Lung (tissue), 12 donors: ENCODE results near the gene FKRP. TPM values are rescaled to one million over a fixed set of nuclear protein-coding genes. Genes with fewer than 3 reads are reported as not detected.
"Not testable (repeated sequence)": the region's sequence is repeated elsewhere in the genome, so short reads cannot be mapped to it uniquely, and the experiment has no call there.

Source experiments
- ATAC-seq: fragments of 200-7000 bp; cut with Tn5 transposase; one replicate; pipeline ENCODE4 v1.9.1; 2020; ENCODE audit warnings: moderate number of reproducible peaks; ENCODE audit not compliant: insufficient read depth, low FRiP score
- DNase-seq, 3 donors: peaks; one replicate each; pipeline ENCODE4 v3.0.0-alpha.2; 2013 to 2017
- H3K27ac ChIP-seq, 2 donors: one replicate each; pipeline ENCODE4 v1.5.1; 2013; ENCODE audit warnings: mild to moderate bottlenecking in 2 of 2, moderate library complexity in 2 of 2, control low read depth in 1 of 2, inconsistent platforms in 1 of 2, low read depth in 1 of 2, low read length in 1 of 2
- H3K27me3 ChIP-seq, 3 donors: one replicate each; pipeline ENCODE4 v1.5.1; 2013; ENCODE audit warnings: low read length in 2 of 3; ENCODE audit not compliant: control insufficient read depth in 3 of 3, insufficient read depth in 3 of 3
- H3K36me3 ChIP-seq, 4 donors: one replicate each; pipeline ENCODE4 v1.5.1; 2013; ENCODE audit warnings: low read length in 4 of 4, mild to moderate bottlenecking in 1 of 4, moderate library complexity in 1 of 4; ENCODE audit not compliant: control insufficient read depth in 4 of 4, insufficient read depth in 4 of 4
- H3K4me1 ChIP-seq, 5 donors: one replicate each; pipeline ENCODE4 v1.5.1; 2013; ENCODE audit warnings: low read length in 5 of 5, mild to moderate bottlenecking in 2 of 5, moderate library complexity in 1 of 5; ENCODE audit not compliant: control insufficient read depth in 5 of 5, insufficient read depth in 5 of 5
- H3K4me3 ChIP-seq: one replicate; pipeline ENCODE4 v1.5.1; 2013; ENCODE audit warnings: mild to moderate bottlenecking, control low read depth, moderate library complexity
- H3K9ac ChIP-seq, 2 donors: one replicate each; pipeline ENCODE4 v1.5.1; 2013; ENCODE audit warnings: low read length in 2 of 2, control low read depth in 1 of 2; ENCODE audit not compliant: insufficient read depth in 1 of 2
- H3K9me3 ChIP-seq, 4 donors: one replicate each; pipeline ENCODE4 v1.5.1; 2013; ENCODE audit warnings: low read length in 3 of 4, mild to moderate bottlenecking in 1 of 4, moderate library complexity in 1 of 4; ENCODE audit not compliant: control insufficient read depth in 4 of 4, insufficient read depth in 3 of 4
- WGBS, 2 donors: extraction: QIAGEN DNeasy Blood & Tissue Kit; methylation state at CpG; one replicate each; pipeline ENCODE4 v1.1.7; 2013; 5-methylcytosine and 5-hydroxymethylcytosine counted together
- polyA plus RNA-seq, 2 donors: library from polyadenylated mRNA; stranded (reverse); fragments of 200-250 nt; gene quantifications; one replicate each; pipeline ENCODE4 v1.2.1, GENCODE V29; 2013
- total RNA-seq, 2 donors: library from RNA; depleted of rRNA in 1 of 2; stranded (reverse); fragments of >200 nt in 1 of 2; gene quantifications; one replicate each; pipeline ENCODE4 v1.2.1, GENCODE V29; 2014 to 2021
- TF ChIP-seq, protein P1 (sequence below): IDR thresholded peaks from 2 replicates; pipeline ENCODE4 v1.5.1; 2012; ENCODE audit warnings: mild to moderate bottlenecking; ENCODE audit errors: control extremely low read depth, extremely low read depth
- donor health status: control.
- donor health status: control.
- donor health status: Bipolar disorder and iron deficiency.
- donor health status: healthy.
- donor health status: DM: yes; HTN: yes; CAD: no.

The FKRP gene
- total and polyA plus RNA-seq, 4 donors = 10.8 to 23.9 (median 15.2) TPM

- Histone ChIP-seq H3K9me3 (no peaks in the 10 kb centered on the region), H3K27ac (no peak overlapping the region), H3K9ac (no peak overlapping the region), H3K27me3 (no peaks in the 10 kb centered on the region), H3K36me3 (peaks cover 5 to 15% (median 6%) of the 10 kb centered on the region in 4 donors), H3K4me3 (no peak overlapping the region), H3K4me1 (peaks cover 0 to 6% (median 0%) of the 10 kb centered on the region in 5 donors)
- ATAC-seq (no peak), DNase-seq (no peak)
- 56 to 74% methylated on average over 6 of the region's 6 CpGs for WGBS, 2 donors
- TF ChIP-seq, protein P1, sequence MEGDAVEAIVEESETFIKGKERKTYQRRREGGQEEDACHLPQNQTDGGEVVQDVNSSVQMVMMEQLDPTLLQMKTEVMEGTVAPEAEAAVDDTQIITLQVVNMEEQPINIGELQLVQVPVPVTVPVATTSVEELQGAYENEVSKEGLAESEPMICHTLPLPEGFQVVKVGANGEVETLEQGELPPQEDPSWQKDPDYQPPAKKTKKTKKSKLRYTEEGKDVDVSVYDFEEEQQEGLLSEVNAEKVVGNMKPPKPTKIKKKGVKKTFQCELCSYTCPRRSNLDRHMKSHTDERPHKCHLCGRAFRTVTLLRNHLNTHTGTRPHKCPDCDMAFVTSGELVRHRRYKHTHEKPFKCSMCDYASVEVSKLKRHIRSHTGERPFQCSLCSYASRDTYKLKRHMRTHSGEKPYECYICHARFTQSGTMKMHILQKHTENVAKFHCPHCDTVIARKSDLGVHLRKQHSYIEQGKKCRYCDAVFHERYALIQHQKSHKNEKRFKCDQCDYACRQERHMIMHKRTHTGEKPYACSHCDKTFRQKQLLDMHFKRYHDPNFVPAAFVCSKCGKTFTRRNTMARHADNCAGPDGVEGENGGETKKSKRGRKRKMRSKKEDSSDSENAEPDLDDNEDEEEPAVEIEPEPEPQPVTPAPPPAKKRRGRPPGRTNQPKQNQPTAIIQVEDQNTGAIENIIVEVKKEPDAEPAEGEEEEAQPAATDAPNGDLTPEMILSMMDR = no peak
Measured at GRCh38 chr19:46759206-46759605, 13.3 kb downstream of the FKRP start.

GRCh38 chr19:46759817-46760333 is 14.0 kb downstream of the FKRP start:
- no peaks in the 10 kb centered on the region for H3K9me3 ChIP-seq
- H3K9ac ChIP-seq = no peak overlapping the region
- no peak overlapping the region for H3K4me3 ChIP-seq
- DNase-seq (no peak), ATAC-seq (peak; percentile 22)
- H3K36me3 ChIP-seq = peaks cover 5 to 15% (median 6%) of the 10 kb centered on the region in 4 donors
- WGBS, 2 donors = 72 to 74% methylated on average over 7 of the region's 7 CpGs
- TF ChIP-seq, protein P1 = no peak
- H3K4me1 ChIP-seq = peaks cover 0 to 10% (median 0%) of the 10 kb centered on the region in 5 donors
- no peak overlapping the region for H3K27ac ChIP-seq
- H3K27me3 ChIP-seq = no peaks in the 10 kb centered on the region

DNA sequence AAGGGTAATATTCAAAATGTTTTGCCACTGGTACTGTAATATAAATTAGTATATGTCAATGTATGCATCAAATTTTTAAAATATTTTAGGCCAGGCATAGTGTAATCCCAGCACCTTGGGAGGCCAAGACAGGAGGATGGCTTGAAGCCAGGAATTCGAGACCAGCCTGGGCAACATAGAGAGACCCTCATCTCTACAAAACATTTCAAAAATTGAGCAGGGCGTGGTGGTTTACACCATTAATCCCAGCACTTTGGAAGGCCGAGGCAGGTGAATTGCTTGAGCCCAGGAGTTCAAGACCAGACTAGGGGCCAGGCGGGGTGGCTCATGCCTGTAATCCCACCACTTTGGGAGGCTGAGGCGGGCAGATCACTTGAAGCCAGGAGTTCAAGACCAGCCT is 14.5 kb downstream of the FKRP start:
- ATAC-seq (no peak), DNase-seq (no peak)
- Histone ChIP-seq H3K4me1 (peaks cover 0 to 11% (median 0%) of the 10 kb centered on the region in 5 donors), H3K27ac (no peak overlapping the region), H3K36me3 (peaks cover 5 to 14% (median 6%) of the 10 kb centered on the region in 4 donors), H3K9me3 (no peaks in the 10 kb centered on the region), H3K27me3 (no peaks in the 10 kb centered on the region), H3K9ac (no peak overlapping the region), H3K4me3 (no peak overlapping the region)
- TF ChIP-seq, protein P1 = no peak
- WGBS, 2 donors = 92 to 97% methylated on average over 5 of the region's 5 CpGs

GRCh38 chr19:46760897-46761296 is 15.0 kb downstream of the FKRP start:
- not testable (repeated sequence) for H3K9me3 ChIP-seq, H3K36me3 ChIP-seq, H3K27me3 ChIP-seq, H3K4me1 ChIP-seq, H3K9ac ChIP-seq, ATAC-seq, DNase-seq, H3K4me3 ChIP-seq, H3K27ac ChIP-seq
- WGBS, 2 donors = 71 to 84% methylated on average over 4 of the region's 4 CpGs
